ENCODE measurements around the gene SLK.

The SLK gene

GRCh38 chr10:104034401-104035193, 67.7 kb downstream of the SLK start:
- H3K4me3 ChIP-seq (replicated peaks; ENCODE audit: low read depth, low read length), result no peak overlapping the region
- DNase-seq (ENCODE audit: low read depth), result no peak
- TF ChIP-seq CTCF (IDR thresholded peaks at IDR 0.05; ENCODE audit: low read length, missing control alignments), result no peak

GRCh38 chr10:104035194-104036068, 68.5 kb downstream of the SLK start:
- no peak overlapping the region for H3K4me3 ChIP-seq (replicated peaks; ENCODE audit: low read depth, low read length)
- no peak for TF ChIP-seq CTCF (IDR thresholded peaks at IDR 0.05; ENCODE audit: low read length, missing control alignments)
- DNase-seq (ENCODE audit: low read depth), result no peak

GRCh38 chr10:104036069-104036384, 69.1 kb downstream of the SLK start:
- no peak for DNase-seq (ENCODE audit: low read depth)
- TF ChIP-seq CTCF (IDR thresholded peaks at IDR 0.05; ENCODE audit: low read length, missing control alignments), result no peak
- H3K4me3 ChIP-seq (replicated peaks; ENCODE audit: low read depth, low read length), result no peak overlapping the region

GRCh38 chr10:104036518-104037260, 69.7 kb downstream of the SLK start:
- no peak for DNase-seq (ENCODE audit: low read depth)
- no peak overlapping the region for H3K4me3 ChIP-seq (replicated peaks; ENCODE audit: low read depth, low read length)
- no peak for TF ChIP-seq CTCF (IDR thresholded peaks at IDR 0.05; ENCODE audit: low read length, missing control alignments)

- no peak for DNase-seq (ENCODE audit: low read depth)
- TF ChIP-seq CTCF (IDR thresholded peaks at IDR 0.05; ENCODE audit: low read length, missing control alignments), result no peak
These were observed 70.5 kb downstream of the SLK start for GRCh38 chr10:104037261-104037951.

GRCh38 chr10:104038537-104038936, 71.6 kb downstream of the SLK start:
- no peak for DNase-seq (ENCODE audit: low read depth)
- H3K4me3 ChIP-seq (replicated peaks; ENCODE audit: low read depth, low read length), result no peak overlapping the region
- no peak for TF ChIP-seq CTCF (IDR thresholded peaks at IDR 0.05; ENCODE audit: low read length, missing control alignments)

More at GRCh38 chr10:104037261-104037951, 70.5 kb downstream of the SLK start:
- H3K4me3 ChIP-seq (replicated peaks; ENCODE audit: low read depth, low read length), result no peak overlapping the region
